GM23338 (cell line): ENCODE measurements around the gene FSIP1. TPM values are rescaled to one million over a fixed set of nuclear protein-coding genes. Genes with fewer than 3 reads are reported as not detected.

Experiments
- ATAC-seq: fragments of 200-7000 bp; cut with Tn5 transposase; 3 replicates; pipeline ENCODE4 v1.9.1; 2020
- DNase-seq: peaks from one replicate; pipeline ENCODE4 v3.0.0-alpha.2; 2015; ENCODE audit warnings: low spot score
- H2AFZ ChIP-seq: fragments of 200-600 bp; sonication (generic); 2 replicates; pipeline ENCODE4 v1.8.0; 2016; ENCODE audit warnings: antibody characterized with exemption, mild to moderate bottlenecking, moderate library complexity
- H3F3A ChIP-seq: fragments of 200-600 bp; sonication (generic); replicated peaks from 2 replicates; pipeline ENCODE4 v1.8.0; 2017; ENCODE audit warnings: antibody characterized with exemption, mixed run types, low read depth
- H3K27ac ChIP-seq: fragments of 200-600 bp; sonication (generic); 2 replicates; pipeline ENCODE4 v1.6.1; 2016; ENCODE audit warnings: low read depth
- H3K27me3 ChIP-seq: fragments of 200-600 bp; sonication (generic); 2 replicates; pipeline ENCODE4 v1.8.0; 2016; ENCODE audit warnings: mild to moderate bottlenecking, mixed run types, moderate library complexity; ENCODE audit not compliant: insufficient read depth
- H3K36me3 ChIP-seq: fragments of 200-600 bp; sonication (generic); 2 replicates; pipeline ENCODE4 v1.8.0; 2016; ENCODE audit warnings: mild to moderate bottlenecking; ENCODE audit not compliant: insufficient read depth
- H3K4me1 ChIP-seq: fragments of 200-600 bp; sonication (generic); 2 replicates; pipeline ENCODE4 v1.8.0; 2016; ENCODE audit warnings: mild to moderate bottlenecking, moderate library complexity; ENCODE audit not compliant: insufficient read depth
- H3K4me2 ChIP-seq: fragments of 200-600 bp; sonication (generic); 2 replicates; pipeline ENCODE4 v1.7.1; 2017; ENCODE audit warnings: mixed run types
- H3K4me3 ChIP-seq: fragments of 200-600 bp; sonication (generic); 2 replicates; pipeline ENCODE4 v1.6.1; 2016; ENCODE audit warnings: mixed run types
- H3K79me2 ChIP-seq: fragments of 200-600 bp; sonication (generic); replicated peaks from 2 replicates; pipeline ENCODE4 v1.8.0; 2017; ENCODE audit warnings: mild to moderate bottlenecking; ENCODE audit not compliant: insufficient read depth
- H3K9me2 ChIP-seq: fragments of 200-600 bp; sonication (generic); 2 replicates; pipeline ENCODE4 v1.8.0; 2017; ENCODE audit not compliant: insufficient read depth
- H4K20me1 ChIP-seq: fragments of 200-600 bp; sonication (generic); replicated peaks from 2 replicates; pipeline ENCODE4 v1.8.0; 2017; ENCODE audit warnings: mild to moderate bottlenecking; ENCODE audit not compliant: insufficient read depth
- H3K27ac Mint-ChIP-seq: 2 replicates; pipeline ENCODE4 v1.8.0; 2020; ENCODE audit warnings: inconsistent platforms, mild to moderate bottlenecking, moderate library complexity, mixed read lengths
- H3K27me3 Mint-ChIP-seq: 3 replicates; pipeline ENCODE4 v1.8.0; 2022; ENCODE audit warnings: low read depth, mild to moderate bottlenecking, moderate library complexity, mixed read lengths, inconsistent platforms; ENCODE audit not compliant: insufficient read depth, poor library complexity
- H3K36me3 Mint-ChIP-seq: 3 replicates; pipeline ENCODE4 v1.8.0; 2021; ENCODE audit warnings: low read depth, mild to moderate bottlenecking, inconsistent platforms, moderate library complexity, mixed read lengths
- H3K4me1 Mint-ChIP-seq: 3 replicates; pipeline ENCODE4 v1.8.0; 2020; ENCODE audit warnings: mild to moderate bottlenecking, inconsistent platforms, mixed read lengths
- H3K4me3 Mint-ChIP-seq: 3 replicates; pipeline ENCODE4 v1.8.0; 2021; ENCODE audit warnings: moderate library complexity, mild to moderate bottlenecking, inconsistent platforms, mixed read lengths
- H3K9me3 Mint-ChIP-seq: 3 replicates; pipeline ENCODE4 v1.8.0; 2020; ENCODE audit warnings: moderate library complexity, mild to moderate bottlenecking, inconsistent platforms, mixed read lengths
- CREB1 ChIP-seq: fragments of 250-450 bp; sonication (Bioruptor Pico); IDR thresholded peaks from 2 replicates; pipeline ENCODE4 v1.5.0; 2020; ENCODE audit warnings: low read depth, mild to moderate bottlenecking, moderate library complexity
- CTCF ChIP-seq, 2 experiments: fragments of 200-600 bp in 1 of 2; sonication (generic) in 1 of 2; conservative IDR thresholded peaks; 2 replicates each; pipeline versions ENCODE4 v1.5.1 to v1.6.1; 2016 to 2017; ENCODE audit warnings: antibody characterized with exemption in 2 of 2, low read depth in 2 of 2, mild to moderate bottlenecking in 2 of 2, moderate library complexity in 1 of 2
- ETS1 ChIP-seq: IDR thresholded peaks from 2 replicates; pipeline ENCODE4 v1.6.1; 2016; ENCODE audit warnings: antibody characterized with exemption
- EZH2 ChIP-seq: fragments of 200-600 bp; sonication (generic); IDR thresholded peaks from one replicate; pipeline ENCODE4 v1.8.0; 2017; ENCODE audit warnings: antibody characterized with exemption, mild to moderate bottlenecking, low read depth; ENCODE audit not compliant: unreplicated experiment
- EZH2phosphoT487 ChIP-seq: fragments of 200-600 bp; sonication (generic); IDR thresholded peaks from one replicate; pipeline ENCODE4 v1.8.1; 2018; ENCODE audit warnings: antibody characterized with exemption; ENCODE audit not compliant: unreplicated experiment
- JUNB ChIP-seq: IDR thresholded peaks from one replicate; pipeline ENCODE4 v1.6.1; 2016; ENCODE audit warnings: antibody characterized with exemption; ENCODE audit not compliant: unreplicated experiment
- NANOG ChIP-seq: IDR thresholded peaks from 2 replicates; pipeline ENCODE4 v1.6.1; 2016; ENCODE audit warnings: antibody characterized with exemption, borderline replicate concordance
- ZNF114 ChIP-seq: fragments of 250-450 bp; sonication (Bioruptor Pico); IDR thresholded peaks from 2 replicates; pipeline ENCODE4 v1.5.0; 2020; ENCODE audit warnings: mild to moderate bottlenecking, moderate library complexity
- ZNF331 ChIP-seq: fragments of 250-450 bp; sonication (Bioruptor Pico); IDR thresholded peaks from 2 replicates; pipeline ENCODE4 v1.5.0; 2020; ENCODE audit warnings: low read depth, mild to moderate bottlenecking, moderate library complexity
- polyA plus RNA-seq: library from polyadenylated mRNA; unstranded; fragments of >200 nt; fragmentation: Nextera tagmentation; extraction: Ambion mirVana; gene quantifications from 2 replicates; pipeline ENCODE4 v1.2.1, GENCODE V29; 2016
- total RNA-seq: library from RNA; depleted of rRNA; stranded (reverse); fragments of >200 nt; shearing (Covaris generic); gene quantifications from 2 replicates; pipeline ENCODE4 v1.2.3, GENCODE V29; 2014
- TF ChIP-seq, protein P1 (sequence below): fragments of 250-450 bp; sonication (Bioruptor Pico); IDR thresholded peaks from 2 replicates; pipeline ENCODE4 v1.5.0; 2020; ENCODE audit warnings: mild to moderate bottlenecking, moderate library complexity

Gene FSIP1
- total and polyA plus RNA-seq, 2 experiments from 2014 or later = 0.92 to 2.1 TPM

GRCh38 chr15:39745415-39745814 lies 37.2 kb downstream of the FSIP1 start:
- Histone ChIP-seq H3K4me3 (no peak overlapping the region), H3F3A (no peaks in the 10 kb centered on the region), H3K4me2 (no peak overlapping the region), H3K27me3 (no peaks in the 10 kb centered on the region), H2AFZ (no peak overlapping the region), H3K79me2 (no peaks in the 10 kb centered on the region), H3K4me1 (peaks cover 10% of the 10 kb centered on the region), H3K36me3 (no peaks in the 10 kb centered on the region), H3K27ac (no peak overlapping the region), H4K20me1 (no peaks in the 10 kb centered on the region), H3K9me2 (no peaks in the 10 kb centered on the region)
- DNase-seq (no peak), ATAC-seq (no peak)
- no peak overlapping the region for H3K27ac Mint-ChIP-seq
- no peaks in the 10 kb centered on the region for H3K27me3 Mint-ChIP-seq
- TF ChIP-seq EZH2phosphoT487 (no peak), ZNF331 (no peak), JUNB (no peak), CTCF (conservative IDR thresholded peaks at IDR 0.05; ENCODE audit: low read depth in 2 of 2) (no peak), EZH2 (no peak), ZNF114 (CRISPR knock-in tag) (no peak), ETS1 (no peak)
- H3K4me3 Mint-ChIP-seq = no peak overlapping the region
- peaks cover 2% of the 10 kb centered on the region; the same call in 2 of the 3 replicates for H3K4me1 Mint-ChIP-seq
- H3K36me3 Mint-ChIP-seq = no peaks in the 10 kb centered on the region
- H3K9me3 Mint-ChIP-seq = no peaks in the 10 kb centered on the region

DNA sequence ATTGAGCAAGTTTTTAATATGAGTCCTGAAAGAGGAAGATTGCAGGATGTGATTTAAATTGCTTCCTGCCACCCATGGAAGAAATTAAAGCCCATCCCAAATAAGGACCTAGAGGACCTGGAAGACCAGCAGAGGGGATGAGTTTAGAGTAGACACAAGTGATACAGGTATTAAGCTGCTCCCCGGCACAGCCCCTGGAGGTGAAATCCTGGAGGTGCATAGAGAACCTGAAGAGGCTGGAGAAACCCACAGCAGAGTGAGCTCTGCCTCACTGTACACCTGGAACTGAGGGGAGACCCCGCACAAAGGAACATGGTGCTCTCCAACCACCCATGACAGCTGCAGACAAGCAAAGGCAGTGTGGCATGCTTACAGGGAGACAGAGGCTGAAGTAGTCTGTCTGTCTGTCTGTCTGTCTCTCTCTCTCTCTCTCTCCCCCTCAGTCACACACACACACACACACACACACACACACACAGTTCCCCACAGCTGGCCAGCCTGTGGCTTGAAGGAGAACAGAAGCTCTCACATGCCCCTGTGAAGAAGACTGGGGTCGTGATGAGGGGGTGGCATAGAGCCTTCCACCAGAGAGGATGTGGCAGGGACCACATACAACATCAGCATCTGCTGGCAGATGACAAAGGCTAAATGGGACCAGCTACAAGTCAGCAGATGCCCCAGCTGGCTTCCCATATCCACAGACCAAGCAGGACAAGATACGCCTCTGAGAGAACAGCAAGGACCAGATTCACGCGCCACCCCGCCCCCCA lies 38.1 kb downstream of the FSIP1 start:
- DNase-seq = peak; percentile 67
- H3K4me3 ChIP-seq = no peak overlapping the region
- Mint-ChIP-seq H3K4me1 (peaks cover 2% of the 10 kb centered on the region; the same call in 2 of the 3 replicates), H3K4me3 (no peak overlapping the region), H3K27ac (no peak overlapping the region), H3K27me3 (no peaks in the 10 kb centered on the region), H3K36me3 (no peaks in the 10 kb centered on the region), H3K9me3 (no peaks in the 10 kb centered on the region)
- H3K4me2 ChIP-seq = no peak overlapping the region
- H3K9me2 ChIP-seq = no peaks in the 10 kb centered on the region
- no peaks in the 10 kb centered on the region for H3K79me2 ChIP-seq
- H3K27me3 ChIP-seq = no peaks in the 10 kb centered on the region
- no peak overlapping the region for H2AFZ ChIP-seq
- no peaks in the 10 kb centered on the region for H4K20me1 ChIP-seq
- H3K27ac ChIP-seq = no peak overlapping the region
- no peaks in the 10 kb centered on the region for H3K36me3 ChIP-seq
- no peaks in the 10 kb centered on the region for H3F3A ChIP-seq
- H3K4me1 ChIP-seq = peaks cover 10% of the 10 kb centered on the region
- ATAC-seq = peak; percentile 89
- TF ChIP-seq EZH2 (no peak), NANOG (no peak), CREB1 (CRISPR knock-in tag) (no peak), ETS1 (no peak)
- TF ChIP-seq, protein P1, sequence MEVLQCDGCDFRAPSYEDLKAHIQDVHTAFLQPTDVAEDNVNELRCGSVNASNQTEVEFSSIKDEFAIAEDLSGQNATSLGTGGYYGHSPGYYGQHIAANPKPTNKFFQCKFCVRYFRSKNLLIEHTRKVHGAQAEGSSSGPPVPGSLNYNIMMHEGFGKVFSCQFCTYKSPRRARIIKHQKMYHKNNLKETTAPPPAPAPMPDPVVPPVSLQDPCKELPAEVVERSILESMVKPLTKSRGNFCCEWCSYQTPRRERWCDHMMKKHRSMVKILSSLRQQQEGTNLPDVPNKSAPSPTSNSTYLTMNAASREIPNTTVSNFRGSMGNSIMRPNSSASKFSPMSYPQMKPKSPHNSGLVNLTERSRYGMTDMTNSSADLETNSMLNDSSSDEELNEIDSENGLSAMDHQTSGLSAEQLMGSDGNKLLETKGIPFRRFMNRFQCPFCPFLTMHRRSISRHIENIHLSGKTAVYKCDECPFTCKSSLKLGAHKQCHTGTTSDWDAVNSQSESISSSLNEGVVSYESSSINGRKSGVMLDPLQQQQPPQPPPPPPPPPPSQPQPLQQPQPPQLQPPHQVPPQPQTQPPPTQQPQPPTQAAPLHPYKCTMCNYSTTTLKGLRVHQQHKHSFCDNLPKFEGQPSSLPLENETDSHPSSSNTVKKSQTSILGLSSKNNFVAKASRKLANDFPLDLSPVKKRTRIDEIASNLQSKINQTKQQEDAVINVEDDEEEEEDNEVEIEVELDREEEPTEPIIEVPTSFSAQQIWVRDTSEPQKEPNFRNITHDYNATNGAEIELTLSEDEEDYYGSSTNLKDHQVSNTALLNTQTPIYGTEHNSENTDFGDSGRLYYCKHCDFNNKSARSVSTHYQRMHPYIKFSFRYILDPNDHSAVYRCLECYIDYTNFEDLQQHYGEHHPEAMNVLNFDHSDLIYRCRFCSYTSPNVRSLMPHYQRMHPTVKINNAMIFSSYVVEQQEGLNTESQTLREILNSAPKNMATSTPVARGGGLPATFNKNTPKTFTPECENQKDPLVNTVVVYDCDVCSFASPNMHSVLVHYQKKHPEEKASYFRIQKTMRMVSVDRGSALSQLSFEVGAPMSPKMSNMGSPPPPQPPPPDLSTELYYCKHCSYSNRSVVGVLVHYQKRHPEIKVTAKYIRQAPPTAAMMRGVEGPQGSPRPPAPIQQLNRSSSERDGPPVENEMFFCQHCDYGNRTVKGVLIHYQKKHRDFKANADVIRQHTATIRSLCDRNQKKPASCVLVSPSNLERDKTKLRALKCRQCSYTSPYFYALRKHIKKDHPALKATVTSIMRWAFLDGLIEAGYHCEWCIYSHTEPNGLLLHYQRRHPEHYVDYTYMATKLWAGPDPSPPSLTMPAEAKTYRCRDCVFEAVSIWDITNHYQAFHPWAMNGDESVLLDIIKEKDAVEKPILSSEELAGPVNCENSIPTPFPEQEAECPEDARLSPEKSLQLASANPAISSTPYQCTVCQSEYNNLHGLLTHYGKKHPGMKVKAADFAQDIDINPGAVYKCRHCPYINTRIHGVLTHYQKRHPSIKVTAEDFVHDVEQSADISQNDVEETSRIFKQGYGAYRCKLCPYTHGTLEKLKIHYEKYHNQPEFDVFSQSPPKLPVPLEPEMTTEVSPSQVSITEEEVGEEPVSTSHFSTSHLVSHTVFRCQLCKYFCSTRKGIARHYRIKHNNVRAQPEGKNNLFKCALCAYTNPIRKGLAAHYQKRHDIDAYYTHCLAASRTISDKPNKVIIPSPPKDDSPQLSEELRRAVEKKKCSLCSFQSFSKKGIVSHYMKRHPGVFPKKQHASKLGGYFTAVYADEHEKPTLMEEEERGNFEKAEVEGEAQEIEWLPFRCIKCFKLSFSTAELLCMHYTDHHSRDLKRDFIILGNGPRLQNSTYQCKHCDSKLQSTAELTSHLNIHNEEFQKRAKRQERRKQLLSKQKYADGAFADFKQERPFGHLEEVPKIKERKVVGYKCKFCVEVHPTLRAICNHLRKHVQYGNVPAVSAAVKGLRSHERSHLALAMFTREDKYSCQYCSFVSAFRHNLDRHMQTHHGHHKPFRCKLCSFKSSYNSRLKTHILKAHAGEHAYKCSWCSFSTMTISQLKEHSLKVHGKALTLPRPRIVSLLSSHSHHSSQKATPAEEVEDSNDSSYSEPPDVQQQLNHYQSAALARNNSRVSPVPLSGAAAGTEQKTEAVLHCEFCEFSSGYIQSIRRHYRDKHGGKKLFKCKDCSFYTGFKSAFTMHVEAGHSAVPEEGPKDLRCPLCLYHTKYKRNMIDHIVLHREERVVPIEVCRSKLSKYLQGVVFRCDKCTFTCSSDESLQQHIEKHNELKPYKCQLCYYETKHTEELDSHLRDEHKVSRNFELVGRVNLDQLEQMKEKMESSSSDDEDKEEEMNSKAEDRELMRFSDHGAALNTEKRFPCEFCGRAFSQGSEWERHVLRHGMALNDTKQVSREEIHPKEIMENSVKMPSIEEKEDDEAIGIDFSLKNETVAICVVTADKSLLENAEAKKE (CRISPR knock-in tag) = no peak
